IPS DF 4.7 (cell line): ENCODE results near the gene POC1B.

Experiments used
- DNase-seq: peaks from one replicate; pipeline ENCODE4 v3.0.0-alpha.2; 2013; ENCODE audit warnings: low spot score; ENCODE audit errors: extremely low read depth

Gene POC1B

DNA sequence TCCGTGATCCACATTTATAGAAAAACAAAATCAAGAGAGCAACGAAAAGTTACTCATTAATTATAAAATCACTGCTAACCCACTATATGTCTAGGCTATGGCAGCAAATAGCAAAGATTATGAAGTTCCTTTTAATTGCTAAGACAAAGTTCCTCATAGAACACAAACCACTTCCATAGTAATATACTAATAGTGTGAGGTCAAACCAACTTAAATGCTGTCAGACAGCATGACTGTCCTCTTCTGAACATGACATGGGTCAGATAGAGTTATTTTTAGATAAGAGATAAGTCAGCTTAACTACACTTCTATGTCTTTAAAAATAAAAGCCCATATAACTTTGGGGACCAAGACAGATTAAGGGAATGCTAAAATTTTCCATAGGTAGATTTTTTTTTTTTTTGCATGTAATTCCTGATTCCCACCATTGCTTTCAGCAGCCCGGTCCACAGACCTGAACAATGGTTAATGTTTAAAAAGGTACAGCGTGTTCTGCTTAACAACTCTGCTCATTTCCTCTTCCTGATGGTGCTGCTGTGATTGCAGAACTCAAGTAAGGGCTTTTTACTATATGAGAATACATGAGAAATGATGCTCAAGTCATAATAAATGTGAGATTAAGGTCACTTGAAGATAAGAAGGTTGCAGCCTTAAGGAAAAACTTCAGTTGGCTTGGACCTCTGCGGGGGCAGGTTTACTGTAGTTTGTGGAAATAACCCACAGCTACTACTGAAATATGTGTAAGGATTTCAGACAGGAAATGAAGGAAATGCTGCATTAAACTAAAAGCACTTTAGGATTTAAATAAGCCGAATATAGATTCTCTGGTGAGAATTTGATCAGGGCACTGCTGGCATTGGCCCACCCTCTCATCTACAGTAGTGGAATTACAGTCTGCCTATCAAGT lies 135.8 kb downstream of the POC1B start:
- no peak for DNase-seq

DNA sequence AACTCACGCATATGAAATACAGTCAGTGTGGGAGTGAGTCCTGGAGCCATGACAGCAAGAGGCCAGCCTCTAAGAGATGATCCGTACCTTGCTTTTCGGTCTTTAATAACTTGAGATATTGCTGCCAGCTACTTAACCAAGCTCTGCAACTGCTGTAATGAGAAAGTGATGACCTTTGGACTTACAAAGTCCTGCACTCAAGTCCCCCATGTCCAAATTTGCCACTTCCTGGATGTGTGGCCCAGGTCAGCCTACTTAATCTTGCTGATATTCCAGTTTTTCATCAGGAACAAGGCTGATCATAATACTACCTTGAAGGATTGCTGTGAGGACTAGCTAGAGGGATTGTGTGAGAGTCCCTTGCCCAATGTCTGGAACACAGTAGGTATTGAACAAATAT lies 139.7 kb downstream of the POC1B start:
- no peak for DNase-seq

DNA sequence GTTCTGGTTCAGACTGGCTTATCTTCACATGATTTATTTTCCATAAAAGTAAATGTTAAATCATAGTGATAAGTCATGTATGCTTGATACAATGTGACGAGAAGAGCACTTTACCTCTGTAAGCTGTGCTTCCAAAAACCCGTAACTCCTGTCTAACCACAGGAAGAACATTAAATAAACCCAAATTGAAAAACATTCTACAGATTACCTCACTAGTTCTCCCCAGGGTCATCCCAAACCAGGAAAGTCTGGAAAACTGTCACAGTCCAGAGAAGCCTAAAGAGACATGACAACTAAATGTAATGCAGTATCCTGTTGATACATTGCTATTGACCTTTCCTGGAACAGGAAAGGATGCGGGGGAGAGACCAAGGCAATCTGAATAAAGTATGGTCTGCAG lies 141.0 kb downstream of the POC1B start:
- no peak for DNase-seq

GRCh38 chr12:89384050-89384758 lies 141.6 kb downstream of the POC1B start:
- no peak for DNase-seq

GRCh38 chr12:89383235-89384049 lies 142.4 kb downstream of the POC1B start:
- DNase-seq = no peak

GRCh38 chr12:89382328-89382727 lies 143.5 kb downstream of the POC1B start:
- DNase-seq = no peak

GRCh38 chr12:89379839-89380467 lies 145.9 kb downstream of the POC1B start:
- DNase-seq = no peak

GRCh38 chr12:89379148-89379838 lies 146.6 kb downstream of the POC1B start:
- DNase-seq = no peak

- no peak for DNase-seq
These were observed 149.0 kb downstream of the POC1B start for GRCh38 chr12:89376844-89377243.

- no peak for DNase-seq
These were observed 149.7 kb downstream of the POC1B start for GRCh38 chr12:89376202-89376529.

DNA sequence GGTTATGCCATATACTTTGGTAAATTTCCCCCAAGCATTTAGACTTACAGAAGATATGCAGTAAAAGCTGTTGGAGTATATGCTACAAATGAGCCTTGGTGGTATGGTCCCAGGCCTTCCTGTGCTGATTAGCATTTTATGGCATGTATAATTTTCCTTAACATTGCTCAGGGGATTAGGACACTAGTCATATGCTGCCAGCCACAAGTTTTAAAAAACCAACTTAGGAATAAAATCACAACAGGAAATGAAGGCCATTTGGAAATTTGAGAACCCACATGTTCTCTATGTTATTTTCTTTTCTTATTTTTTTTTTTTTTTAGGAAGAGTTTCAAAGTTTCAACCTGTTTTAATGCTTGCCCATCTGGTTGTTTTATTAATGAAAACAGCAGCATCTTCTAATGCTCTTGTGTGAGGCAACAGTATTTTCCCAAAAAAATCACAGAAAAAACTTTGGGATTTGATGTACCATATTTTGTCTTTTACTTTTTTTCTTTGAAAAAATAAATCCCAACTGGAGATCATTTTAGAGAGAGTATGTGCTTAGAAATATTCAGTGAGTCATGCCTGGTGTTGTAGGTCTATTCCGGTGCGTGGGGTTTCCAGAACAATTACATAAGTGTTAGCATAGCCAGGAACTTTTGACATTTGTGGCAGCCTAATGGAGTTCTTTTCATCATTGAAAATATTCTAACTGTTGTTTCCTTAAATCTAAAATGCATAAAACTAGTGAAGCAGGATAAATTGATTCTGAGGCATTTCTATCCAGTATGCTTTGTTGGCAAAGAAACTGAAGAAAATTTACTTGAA lies 151.9 kb downstream of the POC1B start:
- no peak for DNase-seq

GRCh38 chr12:89372584-89373370 lies 153.1 kb downstream of the POC1B start:
- no peak for DNase-seq

DNA sequence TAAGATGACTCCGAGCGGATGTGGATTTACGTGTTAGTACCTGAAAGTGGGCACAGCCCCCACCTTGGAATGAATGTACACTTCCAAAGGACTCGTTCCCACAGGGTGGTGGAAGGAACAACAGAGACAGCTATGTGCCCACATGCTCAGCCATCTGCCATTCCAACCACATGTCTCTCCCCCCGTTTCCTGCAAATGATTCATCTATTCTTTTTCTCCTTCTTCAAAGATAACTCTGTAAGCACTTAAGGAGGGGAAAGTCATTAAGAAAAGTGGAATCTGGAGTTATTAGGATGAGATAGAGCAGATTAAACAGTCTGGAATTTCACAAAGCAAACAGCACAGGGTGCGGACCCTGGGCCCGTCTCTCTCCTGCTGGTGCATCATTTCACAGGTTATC lies 155.0 kb downstream of the POC1B start:
- no peak for DNase-seq

GRCh38 chr12:89370421-89370831 lies 155.4 kb downstream of the POC1B start:
- DNase-seq = no peak
